HepG2 (cell line): Measurements from ENCODE around the gene CKM. TPM values are rescaled to one million over a fixed set of nuclear protein-coding genes. Genes with fewer than 3 reads are reported as not detected.
A peak's percentile ranks its signal among the peaks of the same experiment; 100 is the strongest.

Experiments used
- ADNP ChIP-seq: sonication (generic); formaldehyde crosslinking; IDR thresholded peaks from 2 replicates; pipeline ENCODE4 v1.4.0; 2020; ENCODE audit warnings: missing genetic modification reagents
- CHCHD3 ChIP-seq: sonication (generic); formaldehyde crosslinking; IDR thresholded peaks from 2 replicates; pipeline ENCODE4 v1.8.0; 2022; ENCODE audit warnings: mild to moderate bottlenecking, missing genetic modification reagents, moderate library complexity
- CREM ChIP-seq, 2 experiments: sonication (generic) in 1 of 2; formaldehyde crosslinking in 1 of 2; IDR thresholded peaks; 2 replicates each; pipeline versions ENCODE4 v1.4.0 to v1.6.1; 2016 to 2020; ENCODE audit warnings: antibody characterized with exemption in 1 of 2, mild to moderate bottlenecking in 1 of 2, missing genetic modification reagents in 1 of 2
- FOXP4 ChIP-seq: sonication (generic); formaldehyde crosslinking; IDR thresholded peaks from 2 replicates; pipeline ENCODE4 v1.4.0; 2020; ENCODE audit warnings: missing genetic modification reagents
- GABPB1 ChIP-seq: IDR thresholded peaks from 2 replicates; pipeline ENCODE4 v1.6.1; 2016; ENCODE audit warnings: mild to moderate bottlenecking, missing genetic modification reagents, moderate library complexity, missing compliant biosample characterization
- GATAD2A ChIP-seq: IDR thresholded peaks from 2 replicates; pipeline ENCODE4 v1.6.1; 2016
- HINFP ChIP-seq: sonication (generic); formaldehyde crosslinking; IDR thresholded peaks from 2 replicates; pipeline ENCODE4 v1.4.0; 2020; ENCODE audit warnings: low read depth, mild to moderate bottlenecking, missing genetic modification reagents
- MAFG ChIP-seq: sonication (generic); formaldehyde crosslinking; IDR thresholded peaks from 2 replicates; pipeline ENCODE4 v1.5.1; 2020; ENCODE audit warnings: mild to moderate bottlenecking, missing genetic modification reagents
- MYC ChIP-seq: sonication (generic); formaldehyde crosslinking; IDR thresholded peaks from 2 replicates; pipeline ENCODE4 v1.9.0; 2021; ENCODE audit warnings: missing genetic modification reagents, borderline replicate concordance
- NR2F2 ChIP-seq: IDR thresholded peaks from 2 replicates; pipeline ENCODE4 v1.6.1; 2012; ENCODE audit warnings: low read depth, inconsistent platforms, borderline replicate concordance
- PLRG1 ChIP-seq: fragments of 450-650 bp; conservative IDR thresholded peaks from 2 replicates; pipeline ENCODE4 v1.6.1; 2016
- POGK ChIP-seq: sonication (generic); formaldehyde crosslinking; conservative IDR thresholded peaks from 2 replicates; pipeline ENCODE4 v1.8.0; 2022; ENCODE audit warnings: mild to moderate bottlenecking, moderate library complexity, missing genetic modification reagents
- SALL1 ChIP-seq: sonication (generic); formaldehyde crosslinking; IDR thresholded peaks from 2 replicates; pipeline ENCODE4 v1.8.0; 2022; ENCODE audit warnings: mild to moderate bottlenecking, missing genetic modification reagents
- TEAD3 ChIP-seq: optimal IDR thresholded peaks from 2 replicates; pipeline ENCODE3; 2016; ENCODE audit warnings: borderline replicate concordance
- TFAP4 ChIP-seq: sonication (generic); IDR thresholded peaks from 2 replicates; pipeline ENCODE4 v1.6.1; 2016; ENCODE audit warnings: low read depth, borderline replicate concordance
- ZBTB42 ChIP-seq: sonication (generic); formaldehyde crosslinking; IDR thresholded peaks from 2 replicates; pipeline ENCODE4 v1.5.0; 2020; ENCODE audit warnings: mild to moderate bottlenecking, missing genetic modification reagents
- ZFP1 ChIP-seq: IDR thresholded peaks from 2 replicates; pipeline ENCODE4 v1.6.1; 2016
- ZFY ChIP-seq: sonication (generic); formaldehyde crosslinking; IDR thresholded peaks from 2 replicates; pipeline ENCODE4 v1.4.0; 2020; ENCODE audit warnings: missing genetic modification reagents
- ZMYM3 ChIP-seq: sonication (generic); formaldehyde crosslinking; IDR thresholded peaks from 2 replicates; pipeline ENCODE4 v1.5.1; 2020; ENCODE audit warnings: mild to moderate bottlenecking, missing genetic modification reagents
- ZNF281 ChIP-seq: sonication (generic); formaldehyde crosslinking; IDR thresholded peaks from 2 replicates; pipeline ENCODE4 v1.4.0; 2020; ENCODE audit warnings: missing genetic modification reagents, borderline replicate concordance
- ZNF335 ChIP-seq: sonication (generic); formaldehyde crosslinking; IDR thresholded peaks from 2 replicates; pipeline ENCODE4 v1.4.0; 2020; ENCODE audit warnings: missing genetic modification reagents
- ZSCAN25 ChIP-seq: sonication (generic); formaldehyde crosslinking; IDR thresholded peaks from 2 replicates; pipeline ENCODE4 v1.8.0; 2022; ENCODE audit warnings: mild to moderate bottlenecking, missing genetic modification reagents
- ZSCAN29 ChIP-seq: sonication (generic); formaldehyde crosslinking; conservative IDR thresholded peaks from 2 replicates; pipeline ENCODE4 v1.4.0; 2020; ENCODE audit warnings: mild to moderate bottlenecking, missing genetic modification reagents
- polyA plus RNA-seq, 8 experiments: library from polyadenylated mRNA; depleted of rRNA in 3 of 8; stranded (reverse) in 7 of 8; unstranded in 1 of 8; fragments of >200 nt; fragmentation: Illumina TruSeq in 4 of 8; extraction: Trizol in 4 of 8; gene quantifications; 2 replicates each; pipeline versions ENCODE4 v1.2.1 to v1.2.3, GENCODE V29; 2011 to 2016; ENCODE audit warnings: low read depth in 4 of 8, missing spikeins in 1 of 8, mixed read lengths in 1 of 8; ENCODE audit not compliant: insufficient read depth in 1 of 8
- total RNA-seq, 5 experiments: library from RNA; depleted of rRNA; stranded (reverse); fragments of >200 nt; fragmentation: Illumina TruSeq; extraction: Trizol; gene quantifications; 2 replicates each; pipeline ENCODE4 v1.2.3, GENCODE V29; 2016; ENCODE audit warnings: low read depth in 1 of 5

Gene CKM
- total and polyA plus RNA-seq, 2 of the 13 experiments (the other 11 are each of a cell fraction or from before 2014, with no cell fraction given): 0.54 to 0.80 TPM

DNA sequence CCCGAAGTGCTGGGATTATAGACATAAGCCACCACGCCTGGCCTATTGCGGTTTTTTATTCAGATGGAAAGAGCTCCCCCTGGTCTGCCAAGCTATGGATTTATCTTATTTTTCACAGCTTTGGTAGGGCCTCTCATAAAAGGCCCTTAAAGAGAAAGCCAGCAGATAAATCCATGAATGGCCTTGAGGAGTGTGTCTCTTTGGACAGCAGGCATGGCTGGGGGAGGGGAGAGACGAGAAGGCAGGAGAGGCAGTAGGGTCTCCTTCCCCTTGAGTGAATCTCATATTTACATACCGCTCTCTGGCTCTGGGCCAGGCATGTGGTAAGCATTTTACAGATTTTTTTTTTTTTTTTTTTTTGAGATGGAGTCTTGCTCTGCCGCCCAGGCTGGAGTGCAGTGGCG, 46.4 kb downstream of the CKM start (continued):
- peak; percentile 90 for TF ChIP-seq ZNF281 (CRISPR knock-in tag)
- TF ChIP-seq CREM (IDR thresholded peaks at IDR 0.05): 0 out of 2 replicates have a peak, but pooled peaks have one; percentile 18
- no peak for TF ChIP-seq CREM (CRISPR knock-in tag; IDR thresholded peaks at IDR 0.05)
- TF ChIP-seq GABPB1 (CRISPR knock-in tag): no peak
- 0 out of 2 replicates have a peak, but pooled peaks have one; percentile 39 for TF ChIP-seq MYC (CRISPR knock-in tag)
- TF ChIP-seq ZSCAN29 (CRISPR knock-in tag): no peak
- no peak for TF ChIP-seq PLRG1
- TF ChIP-seq SALL1 (CRISPR knock-in tag): peak; percentile 61; the same call in 1 of the 2 replicates
- no peak for TF ChIP-seq NR2F2
- TF ChIP-seq ZFY (CRISPR knock-in tag): 0 out of 2 replicates have a peak, but pooled peaks have one; percentile 16
- no peak for TF ChIP-seq ZNF335
- TF ChIP-seq TEAD3 (CRISPR knock-in tag): peak; percentile 55
- no peak for TF ChIP-seq TFAP4
- TF ChIP-seq HINFP (CRISPR knock-in tag): no peak
- TF ChIP-seq ZFP1 (CRISPR knock-in tag): no peak
- peak; percentile 74 for TF ChIP-seq GATAD2A
- no peak for TF ChIP-seq CHCHD3 (CRISPR knock-in tag)
- TF ChIP-seq ZBTB42 (CRISPR knock-in tag): no peak
- peak; percentile 18; the same call in 1 of the 2 replicates for TF ChIP-seq FOXP4 (CRISPR knock-in tag)
- no peak for TF ChIP-seq MAFG (CRISPR knock-in tag)
- TF ChIP-seq ZSCAN25 (CRISPR knock-in tag): no peak
- TF ChIP-seq ADNP (CRISPR knock-in tag): no peak
- 0 out of 2 replicates have a peak, but pooled peaks have one; percentile 18 for TF ChIP-seq POGK (CRISPR knock-in tag)
- TF ChIP-seq ZMYM3 (CRISPR knock-in tag): peak; percentile 56; the same call in 1 of the 2 replicates
